PFSK-1 (cell line): Measurements from ENCODE around the gene WDR76.

Experiments used
- FOXP2 ChIP-seq: optimal IDR thresholded peaks from 2 replicates; pipeline ENCODE3; 2011; ENCODE audit warnings: borderline replicate concordance, control low read depth, inconsistent platforms; ENCODE audit not compliant: insufficient read depth; ENCODE audit errors: extremely low read length, extremely low read depth
- POLR2AphosphoS5 ChIP-seq: IDR thresholded peaks from 2 replicates; pipeline ENCODE4 v1.6.1; 2012; ENCODE audit warnings: low read depth, mild to moderate bottlenecking, control low read depth, low read length, moderate library complexity
- SIN3A ChIP-seq: IDR thresholded peaks from 2 replicates; pipeline ENCODE4 v1.6.1; 2012; ENCODE audit warnings: mild to moderate bottlenecking, low read length, moderate library complexity, borderline replicate concordance; ENCODE audit not compliant: insufficient read depth
- TAF1 ChIP-seq: IDR thresholded peaks from 2 replicates; pipeline ENCODE4 v1.6.1; 2012; ENCODE audit warnings: low read length, control low read depth, borderline replicate concordance; ENCODE audit not compliant: insufficient read depth
- TF ChIP-seq, protein P1 (sequence below), 2 experiments: IDR thresholded peaks; 2 replicates each; pipeline versions ENCODE4 v1.6.1 to v1.8.0; 2011 to 2012; ENCODE audit warnings: low read depth in 2 of 2, low read length in 2 of 2, control low read depth in 1 of 2, inconsistent platforms in 1 of 2, mild to moderate bottlenecking in 1 of 2, moderate library complexity in 1 of 2; ENCODE audit not compliant: insufficient read depth in 1 of 2

The WDR76 gene

DNA sequence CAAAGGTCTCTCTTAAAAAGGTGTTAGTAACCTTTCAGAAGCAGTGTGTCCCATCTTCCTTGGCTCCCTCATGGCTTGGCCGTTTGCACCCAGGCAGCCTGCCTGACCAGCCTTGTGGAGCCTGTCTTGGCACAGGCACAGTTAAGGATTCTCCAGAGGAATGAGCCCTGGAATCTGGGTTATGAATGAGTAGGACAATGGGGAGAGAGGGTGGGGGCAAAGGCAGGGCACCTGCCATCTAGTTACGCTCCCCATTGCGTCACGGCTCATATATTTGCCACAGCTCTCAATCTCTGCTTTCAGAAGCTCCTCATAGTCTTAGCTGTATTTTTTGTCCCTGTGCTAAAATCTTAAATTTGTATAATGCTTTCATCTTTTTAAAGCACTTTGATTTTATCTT, 50.6 kb downstream of the WDR76 start:
- TF ChIP-seq POLR2AphosphoS5 (no peak), FOXP2 (no peak), TAF1 (no peak), SIN3A (no peak)
- TF ChIP-seq, protein P1, sequence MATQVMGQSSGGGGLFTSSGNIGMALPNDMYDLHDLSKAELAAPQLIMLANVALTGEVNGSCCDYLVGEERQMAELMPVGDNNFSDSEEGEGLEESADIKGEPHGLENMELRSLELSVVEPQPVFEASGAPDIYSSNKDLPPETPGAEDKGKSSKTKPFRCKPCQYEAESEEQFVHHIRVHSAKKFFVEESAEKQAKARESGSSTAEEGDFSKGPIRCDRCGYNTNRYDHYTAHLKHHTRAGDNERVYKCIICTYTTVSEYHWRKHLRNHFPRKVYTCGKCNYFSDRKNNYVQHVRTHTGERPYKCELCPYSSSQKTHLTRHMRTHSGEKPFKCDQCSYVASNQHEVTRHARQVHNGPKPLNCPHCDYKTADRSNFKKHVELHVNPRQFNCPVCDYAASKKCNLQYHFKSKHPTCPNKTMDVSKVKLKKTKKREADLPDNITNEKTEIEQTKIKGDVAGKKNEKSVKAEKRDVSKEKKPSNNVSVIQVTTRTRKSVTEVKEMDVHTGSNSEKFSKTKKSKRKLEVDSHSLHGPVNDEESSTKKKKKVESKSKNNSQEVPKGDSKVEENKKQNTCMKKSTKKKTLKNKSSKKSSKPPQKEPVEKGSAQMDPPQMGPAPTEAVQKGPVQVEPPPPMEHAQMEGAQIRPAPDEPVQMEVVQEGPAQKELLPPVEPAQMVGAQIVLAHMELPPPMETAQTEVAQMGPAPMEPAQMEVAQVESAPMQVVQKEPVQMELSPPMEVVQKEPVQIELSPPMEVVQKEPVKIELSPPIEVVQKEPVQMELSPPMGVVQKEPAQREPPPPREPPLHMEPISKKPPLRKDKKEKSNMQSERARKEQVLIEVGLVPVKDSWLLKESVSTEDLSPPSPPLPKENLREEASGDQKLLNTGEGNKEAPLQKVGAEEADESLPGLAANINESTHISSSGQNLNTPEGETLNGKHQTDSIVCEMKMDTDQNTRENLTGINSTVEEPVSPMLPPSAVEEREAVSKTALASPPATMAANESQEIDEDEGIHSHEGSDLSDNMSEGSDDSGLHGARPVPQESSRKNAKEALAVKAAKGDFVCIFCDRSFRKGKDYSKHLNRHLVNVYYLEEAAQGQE (IDR thresholded peaks at IDR 0.05; ENCODE audit: insufficient read depth in 1 of 2, low read depth in 2 of 2, low read length in 2 of 2), result no peak

- no peak for TF ChIP-seq SIN3A
- TF ChIP-seq FOXP2, result no peak
- TF ChIP-seq POLR2AphosphoS5, result no peak
- no peak for TF ChIP-seq TAF1
- TF ChIP-seq, protein P1 (IDR thresholded peaks at IDR 0.05; ENCODE audit: insufficient read depth in 1 of 2, low read depth in 2 of 2, low read length in 2 of 2), result no peak
Measured at GRCh38 chr15:43878446-43878845, 51.6 kb downstream of the WDR76 start.

DNA sequence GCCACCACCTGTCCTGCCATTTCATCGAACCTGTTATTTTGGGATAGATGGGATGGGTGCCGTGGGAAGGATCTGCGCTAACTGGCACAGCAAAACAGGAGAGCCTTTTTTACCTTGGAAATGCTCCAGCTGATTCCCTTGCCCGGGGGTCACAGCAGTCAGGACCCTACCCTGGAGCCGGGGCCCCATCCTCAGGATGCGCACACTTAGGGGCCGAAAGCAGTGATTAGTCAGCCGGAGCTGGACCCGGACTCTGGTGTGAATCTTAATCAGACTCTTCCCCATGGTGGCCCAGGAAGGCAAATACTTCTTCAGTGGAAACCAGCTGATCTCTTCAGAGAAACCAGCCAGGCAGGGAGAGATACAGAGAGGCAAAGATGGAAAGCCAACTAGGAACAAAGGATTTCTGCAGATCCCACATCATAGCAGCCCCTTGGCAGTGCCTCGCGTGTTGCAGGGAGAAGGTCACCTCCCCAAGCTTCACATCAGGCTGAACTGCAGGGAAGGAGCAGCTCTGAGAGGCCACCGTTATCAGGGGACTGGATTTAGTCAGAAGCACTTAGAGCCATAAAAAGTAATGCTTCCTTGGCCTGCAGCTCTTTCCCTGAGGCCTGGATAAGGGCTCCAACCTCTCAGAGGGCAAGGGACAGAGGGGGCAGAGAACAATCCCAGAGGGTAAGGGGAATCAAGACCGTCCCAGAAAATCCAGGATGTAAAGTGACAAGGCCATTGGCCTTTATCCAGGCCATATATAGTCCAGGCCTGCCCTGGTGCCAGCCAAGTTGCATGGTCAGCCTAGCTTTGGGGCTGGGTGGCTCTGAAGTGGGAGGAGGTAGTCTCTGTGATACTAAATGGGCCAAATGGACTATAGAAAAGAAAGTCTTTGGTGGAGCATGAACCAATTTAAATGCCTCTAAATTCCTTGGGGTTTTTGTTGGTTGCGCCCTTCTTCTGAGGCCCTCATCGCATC, 52.9 kb downstream of the WDR76 start:
- TF ChIP-seq, protein P1 (IDR thresholded peaks at IDR 0.05; ENCODE audit: insufficient read depth in 1 of 2, low read depth in 2 of 2, low read length in 2 of 2), result no peak
- TF ChIP-seq POLR2AphosphoS5 (no peak), SIN3A (no peak), FOXP2 (no peak), TAF1 (no peak)

GRCh38 chr15:43880406-43881194, 53.8 kb downstream of the WDR76 start:
- TF ChIP-seq TAF1, result no peak
- no peak for TF ChIP-seq POLR2AphosphoS5
- TF ChIP-seq SIN3A, result no peak
- TF ChIP-seq FOXP2, result no peak
- TF ChIP-seq, protein P1 (IDR thresholded peaks at IDR 0.05; ENCODE audit: insufficient read depth in 1 of 2, low read depth in 2 of 2, low read length in 2 of 2), result no peak
